Kidney glomerular epithelial cell (primary cell): ENCODE data around the gene COL8A1.

Experiments
- DNase-seq: peaks from one replicate; lab custom pipeline; 2025; lab: John Stamatoyannopoulos, UW

COL8A1 gene

DNA sequence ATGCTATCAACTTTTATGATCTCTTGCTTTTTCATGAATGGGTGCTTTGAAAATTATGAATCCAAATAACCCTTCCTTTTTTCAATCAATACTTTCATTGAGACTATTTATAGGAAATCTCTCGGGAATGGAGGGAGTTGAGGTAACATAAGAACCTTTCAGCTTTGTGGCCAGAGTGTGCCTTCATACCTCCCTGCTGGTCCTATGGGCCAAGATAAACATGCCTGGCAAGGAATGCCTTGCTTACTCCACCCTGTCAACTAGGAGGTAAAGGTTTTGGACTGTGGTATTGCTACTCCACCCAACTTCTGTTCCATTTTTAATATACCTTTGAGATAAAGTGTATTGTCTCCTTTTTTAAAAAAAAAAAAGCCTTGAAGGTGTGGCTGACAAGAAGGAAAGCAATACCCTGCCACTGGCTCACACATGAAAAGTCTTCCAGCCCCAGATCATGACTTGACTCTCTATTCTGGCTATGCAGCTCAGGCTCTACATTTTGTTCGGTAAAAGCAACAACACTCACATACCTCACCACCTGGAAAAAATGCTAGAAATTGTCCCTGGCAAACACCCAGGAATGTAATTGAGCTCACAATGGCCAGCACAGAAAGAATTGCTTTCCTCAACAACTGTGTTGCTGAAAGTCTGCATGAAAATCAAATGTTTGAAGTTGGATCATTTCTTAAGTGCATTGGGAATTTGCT is 35.8 kb downstream of the COL8A1 start:
- DNase-seq: peak; percentile 66

DNA sequence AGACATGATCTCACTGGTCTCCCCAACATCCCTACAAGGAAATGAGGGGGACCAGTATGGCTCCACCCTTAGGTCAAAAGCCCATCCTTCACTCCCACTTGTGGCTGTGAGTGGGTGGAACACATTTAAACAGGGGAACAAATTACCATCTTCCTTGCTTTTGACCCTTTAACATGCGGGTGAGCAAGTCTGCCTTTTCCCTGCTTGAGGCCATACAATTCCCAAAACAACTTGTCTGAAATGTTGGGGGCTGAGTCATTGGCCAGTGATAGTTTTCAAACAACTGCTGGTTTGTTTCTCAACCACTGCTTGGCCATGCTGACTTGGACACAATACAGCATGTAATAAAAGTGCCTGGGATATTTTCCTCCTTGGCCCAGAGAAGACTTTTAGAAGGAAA is 39.6 kb downstream of the COL8A1 start:
- DNase-seq: no peak

DNA sequence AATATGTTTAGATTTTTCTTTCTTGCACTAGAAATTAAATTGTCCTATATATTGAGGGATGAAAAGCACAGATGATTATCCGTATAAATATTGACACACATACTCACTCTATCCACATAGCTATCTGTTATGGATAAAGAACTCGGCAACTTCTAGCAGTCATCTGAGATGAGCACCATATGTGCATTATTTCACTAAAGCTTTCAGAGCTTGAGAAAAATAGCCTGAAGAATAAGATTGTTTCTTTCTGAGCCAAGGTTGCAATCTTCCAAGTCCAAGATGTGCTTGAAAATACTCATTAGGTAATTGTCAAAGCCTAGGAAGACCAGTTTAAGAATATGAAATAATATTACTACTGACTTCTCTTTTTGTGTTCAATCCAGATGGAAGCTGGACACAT is 40.5 kb downstream of the COL8A1 start:
- no peak for DNase-seq

DNA sequence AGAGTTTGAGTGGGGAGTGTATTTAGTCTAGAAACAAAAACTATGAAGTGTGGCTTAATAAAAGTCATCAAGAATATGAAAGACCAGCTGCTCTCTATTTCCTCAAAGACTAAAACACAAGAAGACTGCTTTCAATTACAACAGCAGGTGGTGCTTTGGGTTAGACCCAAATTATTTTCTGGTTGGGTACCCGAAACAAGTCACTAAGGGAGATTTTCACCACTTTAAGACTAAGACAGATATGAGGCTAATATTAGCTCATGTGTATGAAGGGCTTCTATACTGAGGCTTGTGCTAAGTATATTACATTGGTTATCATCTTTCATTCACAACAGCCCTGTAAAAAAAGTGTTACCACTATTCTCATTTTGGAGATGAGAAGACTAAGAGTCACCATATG is 43.1 kb downstream of the COL8A1 start:
- no peak for DNase-seq

DNA sequence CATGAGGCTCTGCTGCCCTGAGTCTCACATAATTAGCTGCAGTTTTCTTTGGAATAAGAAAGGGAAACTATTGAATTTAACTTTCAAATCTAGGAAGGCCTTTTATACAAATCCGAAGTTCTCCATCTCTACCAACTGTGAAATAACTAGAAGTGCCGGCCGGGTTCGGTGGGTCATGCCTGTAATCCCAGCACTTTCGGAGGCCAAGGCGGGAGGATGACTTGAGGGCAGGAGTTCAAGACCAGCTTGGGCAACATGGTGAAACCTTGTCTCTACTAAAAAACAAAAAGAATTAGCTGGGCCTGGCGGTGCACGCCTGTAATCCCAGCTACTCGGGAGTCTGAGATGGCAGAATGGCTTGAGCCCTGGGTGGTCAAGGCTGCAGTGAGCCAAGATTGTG is 43.6 kb downstream of the COL8A1 start:
- DNase-seq: no peak

DNA sequence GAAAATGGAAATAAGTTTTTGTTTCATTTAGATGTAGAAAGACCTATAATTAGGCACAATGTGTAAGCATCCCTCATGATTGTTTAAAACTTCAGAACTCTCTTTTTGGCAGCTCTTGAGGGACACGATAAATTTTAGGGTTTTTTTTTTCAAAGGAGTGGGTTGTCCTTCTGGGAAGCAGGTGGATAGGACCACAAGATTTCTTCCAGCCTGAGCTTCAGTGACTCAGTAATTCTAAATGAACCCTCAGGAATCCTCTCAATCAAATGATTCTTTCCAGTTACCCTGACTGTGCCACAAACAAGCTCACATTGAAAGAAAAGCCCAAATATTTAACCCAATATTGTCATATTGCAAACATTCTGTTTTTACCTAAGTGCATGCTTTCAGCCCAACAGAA is 45.1 kb downstream of the COL8A1 start:
- DNase-seq: no peak

DNA sequence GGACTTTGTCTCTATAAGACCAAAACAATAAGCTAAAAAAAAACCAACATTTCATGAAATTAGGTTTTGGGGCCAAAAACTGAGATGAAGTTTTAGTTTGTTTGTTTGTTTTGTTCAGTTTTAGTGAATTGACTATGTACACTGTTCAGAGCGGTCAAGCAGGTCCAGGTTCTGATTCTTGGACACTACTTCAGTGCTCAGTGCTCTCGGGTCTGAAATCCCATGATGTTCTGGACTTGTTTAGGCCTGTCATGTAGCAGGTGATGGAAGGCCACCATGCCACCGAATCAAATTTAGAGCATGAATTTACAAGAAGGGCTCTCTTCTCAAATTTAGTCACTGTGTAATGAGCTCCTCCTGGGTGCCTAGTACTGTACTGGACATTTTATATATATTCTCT is 45.5 kb downstream of the COL8A1 start:
- no peak for DNase-seq

DNA sequence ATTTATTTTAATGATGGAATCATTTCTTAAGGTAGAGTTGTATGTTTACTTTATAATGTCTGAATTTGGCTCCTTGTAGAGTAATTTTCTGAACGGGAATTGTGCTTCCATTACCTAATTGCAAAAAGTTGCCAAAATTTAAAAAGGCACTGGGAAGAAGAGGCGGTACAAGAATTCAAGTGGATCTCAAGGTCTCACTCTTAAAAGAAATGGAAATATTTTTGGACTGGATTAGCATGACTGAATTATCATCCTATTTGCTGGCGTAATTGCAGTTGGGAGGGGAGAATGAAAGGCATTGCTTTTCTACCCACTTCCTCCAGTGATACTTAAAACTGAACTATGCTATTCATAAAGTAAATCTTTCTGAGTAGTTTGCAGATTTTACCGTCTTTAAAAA is 46.2 kb downstream of the COL8A1 start:
- no peak for DNase-seq

DNA sequence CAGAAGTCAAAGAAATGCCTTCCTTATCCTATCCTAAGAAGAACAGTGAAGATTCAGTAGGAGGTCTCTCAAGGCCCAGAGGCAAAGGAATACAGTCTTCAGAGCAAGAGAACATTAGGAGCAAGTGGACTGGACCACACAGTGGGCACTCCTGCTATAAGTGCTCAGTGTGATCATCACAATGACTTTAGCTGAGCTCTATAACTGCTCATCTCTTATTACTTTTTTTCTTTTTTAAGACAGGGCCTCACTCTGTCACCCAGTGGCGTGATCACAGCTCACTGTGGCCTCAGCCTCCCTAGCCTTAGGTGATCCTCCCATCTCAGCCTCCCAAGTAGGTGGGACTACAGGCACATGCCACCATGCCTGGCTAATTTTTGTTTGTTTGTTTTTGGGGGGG is 48.1 kb downstream of the COL8A1 start:
- no peak for DNase-seq

DNA sequence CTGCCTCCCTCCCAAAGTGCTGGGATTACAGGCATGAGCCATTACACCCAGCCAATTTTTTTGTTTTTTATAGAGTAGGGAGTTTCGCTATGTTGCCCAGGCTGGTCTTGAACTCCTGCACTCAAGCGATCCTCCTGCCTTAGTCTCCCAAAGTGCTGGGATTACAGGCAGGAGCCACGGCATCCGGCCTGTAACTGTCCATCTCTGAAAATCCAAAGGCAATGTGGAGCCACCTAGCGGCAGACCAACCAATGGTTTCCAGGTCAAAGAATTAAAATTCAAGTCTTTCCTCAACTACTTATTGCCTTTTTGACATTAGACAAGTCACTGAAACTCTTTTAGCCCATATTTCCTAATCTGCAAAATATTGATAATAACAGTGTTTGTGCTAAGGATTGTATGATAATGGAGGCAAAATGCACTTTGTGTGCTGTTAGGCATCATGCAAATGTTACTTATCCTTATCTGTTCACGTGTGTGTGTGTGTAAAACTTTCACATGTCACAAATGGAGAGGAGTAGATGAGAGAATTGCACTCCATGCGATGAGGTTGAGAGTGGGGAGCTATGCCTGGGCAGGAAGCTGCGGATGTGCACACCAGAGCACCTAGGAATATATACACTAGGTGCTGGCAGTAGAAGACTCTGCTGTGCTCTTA is 48.7 kb downstream of the COL8A1 start:
- peak; percentile 46 for DNase-seq

DNA sequence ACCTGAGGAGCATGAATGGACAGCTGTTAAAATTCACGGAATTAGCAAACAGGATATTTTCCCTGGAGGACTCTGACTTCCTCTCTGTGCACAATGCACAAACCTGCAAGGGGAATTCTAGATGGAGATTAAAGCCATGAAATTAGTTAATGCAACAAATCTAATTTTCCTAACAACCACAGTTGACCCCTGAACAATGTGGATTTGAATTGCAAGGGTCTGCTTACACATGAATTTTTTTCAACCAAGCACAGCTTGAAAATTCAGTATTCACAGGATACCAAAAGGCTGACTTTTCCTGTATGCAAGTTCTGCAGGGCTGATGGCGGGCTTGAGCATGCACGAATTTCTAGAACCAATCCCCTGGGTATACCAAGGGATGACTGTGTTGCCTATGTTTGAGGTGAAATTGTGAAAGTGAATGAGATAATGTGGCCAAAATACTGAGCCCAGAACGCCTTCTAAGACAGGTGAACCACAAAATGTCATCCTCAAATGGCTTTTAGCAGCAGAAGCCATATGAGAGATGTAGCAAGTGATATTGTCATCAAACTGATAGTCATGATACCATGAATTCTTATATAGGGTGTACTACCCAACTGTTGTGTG is 52.5 kb downstream of the COL8A1 start:
- no peak for DNase-seq

DNA sequence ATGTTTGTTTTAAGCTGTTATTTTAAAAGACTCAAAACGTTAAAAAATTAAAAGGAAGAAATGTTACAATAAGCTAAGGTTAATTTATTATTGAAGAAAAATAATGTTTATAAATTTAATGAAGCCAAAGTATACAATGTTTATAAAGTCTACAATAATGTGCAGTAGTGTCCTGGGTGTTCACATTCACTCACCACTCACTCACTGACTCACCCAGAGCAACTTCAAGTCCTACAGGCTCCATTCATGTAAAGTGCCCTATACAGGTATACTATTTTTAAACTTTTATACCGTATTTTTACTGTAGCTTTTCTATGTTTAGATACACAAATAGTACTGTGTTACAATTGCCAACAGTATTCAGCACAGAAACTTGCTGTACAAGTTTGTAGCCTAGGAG is 55.2 kb downstream of the COL8A1 start:
- no peak for DNase-seq

DNA sequence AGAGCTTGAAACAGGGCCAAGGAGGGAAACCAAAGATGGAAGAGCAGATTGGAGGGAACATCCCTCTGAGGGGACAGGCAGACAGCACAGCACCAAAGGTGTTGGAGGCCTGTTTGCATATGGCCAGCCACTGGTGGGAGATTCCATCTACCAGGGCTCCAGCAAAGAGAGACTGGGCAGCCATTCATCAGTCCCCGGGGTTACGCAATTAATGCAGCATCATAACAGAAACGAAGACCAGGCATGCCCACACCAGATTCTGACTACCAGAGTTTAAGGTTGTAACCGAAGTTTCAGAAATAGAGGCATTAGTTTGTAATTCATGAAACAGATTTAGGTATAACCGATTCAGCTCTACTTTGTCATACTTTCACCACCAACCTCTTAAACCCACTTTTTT is 58.1 kb downstream of the COL8A1 start:
- no peak for DNase-seq

DNA sequence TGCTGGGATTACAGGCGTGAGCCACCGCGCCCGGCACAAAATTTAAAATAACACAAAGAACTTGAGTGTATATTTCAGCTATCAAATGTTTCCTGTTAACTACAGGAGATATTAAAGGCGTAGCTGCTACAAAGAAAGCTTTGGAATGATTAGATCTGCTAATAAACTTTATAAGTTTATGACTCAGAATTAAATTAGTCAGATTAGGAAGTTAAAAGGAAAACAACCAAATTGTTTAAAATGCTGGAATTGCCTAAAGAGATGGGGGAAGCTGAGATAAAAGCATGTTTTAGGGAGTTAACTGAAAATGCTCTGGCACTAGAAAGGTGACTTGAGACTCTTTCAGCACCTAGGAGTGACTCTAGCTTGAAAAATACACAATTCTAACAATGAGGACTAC is 58.9 kb downstream of the COL8A1 start:
- no peak for DNase-seq

DNA sequence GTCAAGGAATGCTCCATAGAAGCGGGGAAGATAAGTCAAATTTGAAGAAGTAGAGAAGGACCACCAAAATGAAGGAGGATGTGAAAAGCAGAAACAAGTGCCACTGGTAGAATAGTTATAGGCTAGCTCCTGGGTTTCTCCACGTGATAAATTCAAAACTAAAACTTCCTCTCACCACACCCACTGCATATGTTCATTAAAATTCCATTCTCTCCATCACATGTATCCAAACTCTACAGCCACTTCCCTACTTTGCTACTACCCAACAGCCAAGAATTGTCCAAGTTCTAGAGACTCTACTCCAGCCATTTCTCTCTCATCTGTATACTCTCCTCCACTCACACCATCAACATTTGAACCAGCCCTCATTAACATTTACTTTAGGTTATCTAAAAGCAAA is 60.5 kb downstream of the COL8A1 start:
- no peak for DNase-seq

DNA sequence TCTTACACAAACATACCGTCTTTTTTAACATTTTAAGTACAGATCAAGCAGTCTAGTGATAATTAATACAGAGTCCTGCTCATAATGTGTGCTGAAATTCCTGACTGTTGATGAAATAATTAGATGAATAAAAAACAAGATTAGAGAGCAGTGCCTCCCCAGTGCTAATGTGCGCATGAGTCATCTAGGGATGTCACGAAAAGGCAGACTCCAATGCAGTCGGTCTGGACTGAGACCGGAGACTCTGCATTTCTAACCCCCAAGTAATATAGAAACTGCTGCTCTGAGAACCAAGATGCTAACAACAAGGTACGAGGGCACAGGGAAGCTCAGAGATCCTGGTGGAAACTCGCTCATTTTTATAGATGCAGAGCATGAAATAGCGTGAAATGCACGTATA is 61.4 kb downstream of the COL8A1 start:
- peak; percentile 89 for DNase-seq

DNA sequence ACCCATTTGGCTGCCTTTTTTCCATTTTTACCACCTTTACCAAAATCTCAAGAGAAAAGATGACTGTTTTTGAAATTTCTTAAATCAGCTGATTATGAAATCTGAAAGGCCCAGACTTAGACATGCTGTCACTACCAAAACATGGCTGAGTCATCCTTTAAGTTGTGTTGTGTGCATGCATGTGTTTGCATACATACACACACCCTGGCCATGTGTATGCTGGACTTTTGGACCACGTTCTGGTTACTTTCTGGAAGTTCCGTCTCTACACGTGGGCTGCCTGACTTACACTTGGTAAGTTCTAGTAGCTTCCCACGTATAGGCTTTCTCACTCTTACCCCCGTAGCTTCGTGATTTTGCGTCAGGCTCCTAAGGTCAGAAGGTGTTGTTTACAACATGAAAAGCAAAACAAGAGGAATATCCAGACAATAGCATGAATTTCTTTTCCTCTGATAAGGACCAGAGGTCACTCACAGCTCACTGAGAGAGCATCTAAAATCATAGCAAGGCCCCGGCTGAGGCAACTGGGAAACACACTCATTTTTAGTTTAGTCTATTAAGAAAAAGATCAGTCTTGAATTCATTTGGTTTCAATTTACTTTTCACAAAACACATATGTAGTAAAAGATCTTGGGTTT is 62.4 kb downstream of the COL8A1 start:
- DNase-seq: no peak

DNA sequence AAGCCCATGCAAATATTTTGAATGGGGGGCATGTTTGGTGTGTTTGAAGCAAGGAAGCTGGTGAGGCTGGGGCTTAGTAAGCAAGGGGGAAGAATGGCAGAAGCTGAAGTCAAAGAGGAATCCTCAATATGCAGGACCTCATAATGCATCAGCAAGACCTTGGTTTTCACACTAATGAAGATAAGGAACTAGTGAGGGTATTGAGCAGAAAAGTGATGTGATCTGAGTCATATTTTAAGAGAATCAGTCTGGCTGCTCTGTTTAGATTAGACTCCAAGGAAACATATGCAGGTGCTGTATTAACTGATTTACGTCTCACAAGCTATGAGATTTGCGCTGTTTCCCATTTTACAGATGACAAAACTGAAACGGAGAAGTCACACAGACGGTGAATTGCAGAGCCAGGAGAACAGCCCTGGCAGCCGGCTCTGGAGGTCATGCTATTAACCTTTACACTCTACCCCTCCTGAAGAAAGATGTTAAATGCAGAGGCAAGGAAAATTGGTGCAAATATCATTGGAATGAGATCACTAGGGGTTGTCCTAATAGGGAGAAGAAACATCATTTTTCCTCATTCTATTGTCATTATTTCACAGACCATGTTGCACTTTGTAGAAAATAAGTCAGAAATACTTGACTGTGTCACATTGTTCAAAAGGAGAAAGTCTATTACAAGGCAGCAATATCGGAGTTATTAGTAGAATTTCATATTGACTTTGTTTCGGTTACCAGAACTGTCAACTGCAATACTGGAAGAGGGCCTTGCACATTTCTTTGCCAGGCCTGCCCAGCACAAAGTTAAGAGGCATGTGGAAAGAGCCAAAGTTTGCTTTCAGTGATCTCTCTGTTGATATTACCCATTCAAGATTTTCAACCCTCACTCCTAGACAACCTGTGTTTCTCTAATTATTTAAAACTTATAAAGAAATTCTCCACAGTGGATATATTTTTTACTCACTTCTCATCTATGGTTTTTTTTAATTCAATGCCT is 64.9 kb downstream of the COL8A1 start:
- no peak for DNase-seq

DNA sequence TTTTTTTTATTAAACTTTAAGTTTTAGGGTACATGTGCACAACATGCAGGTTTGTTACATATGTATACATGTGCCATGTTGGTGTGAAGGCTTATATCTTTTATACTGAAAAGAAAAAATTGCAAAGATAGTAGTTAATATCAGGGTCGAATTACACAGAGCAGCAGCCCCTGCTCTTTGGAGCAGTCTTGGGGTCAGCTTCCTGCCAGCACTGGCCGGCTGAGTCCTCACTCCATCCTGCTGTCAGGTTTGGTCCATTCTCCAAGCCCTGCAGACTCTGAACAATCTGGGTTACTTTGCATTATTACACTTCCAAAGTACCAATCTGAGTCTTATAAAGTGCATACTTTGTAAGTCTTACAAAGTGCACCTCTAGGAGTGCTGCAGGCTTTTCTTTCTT is 66.0 kb downstream of the COL8A1 start:
- DNase-seq: no peak

DNA sequence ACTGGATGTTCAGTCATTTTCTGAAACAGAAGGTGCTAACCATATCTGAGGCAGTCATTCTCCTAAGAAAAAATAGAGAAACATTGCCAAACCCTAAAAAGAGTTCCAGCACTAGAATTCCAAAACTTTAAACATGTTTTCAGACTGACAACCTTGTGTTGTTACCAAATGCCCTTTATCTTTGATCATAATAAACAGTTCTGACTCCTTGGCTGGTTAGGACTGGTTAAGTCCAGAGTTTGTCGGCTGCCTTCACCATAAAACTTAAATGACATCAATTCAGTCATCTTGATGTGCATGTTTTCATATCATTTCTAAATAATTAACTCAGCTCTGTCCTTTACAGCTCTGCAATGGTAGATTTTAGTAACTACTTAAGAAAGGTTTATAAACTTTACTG is 68.0 kb downstream of the COL8A1 start:
- no peak for DNase-seq

DNA sequence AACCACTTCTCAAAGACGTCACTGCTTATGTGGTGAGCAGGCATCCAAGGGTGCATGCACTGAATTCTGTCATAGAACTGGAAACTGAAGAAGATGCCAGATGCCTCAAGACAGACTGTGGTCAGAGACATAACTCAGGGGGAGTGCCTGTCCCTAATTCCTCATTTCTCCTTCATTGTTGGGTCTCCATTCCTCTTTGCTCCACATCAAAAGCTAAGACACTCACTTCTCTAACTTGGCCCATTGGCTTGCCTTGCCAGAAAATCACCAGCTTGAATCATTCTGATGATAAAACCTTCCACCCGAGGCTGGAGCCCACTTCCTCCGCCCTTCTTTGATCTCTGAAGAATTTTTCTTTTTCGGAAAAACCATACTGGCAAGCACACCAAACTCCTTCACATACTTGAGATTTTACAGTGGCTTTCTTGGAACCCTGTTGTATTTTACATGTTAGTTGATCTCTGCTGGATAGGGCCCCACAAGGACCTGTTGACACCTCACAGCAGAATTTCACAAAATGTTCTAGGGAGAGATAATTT is 69.9 kb downstream of the COL8A1 start:
- DNase-seq: no peak

DNA sequence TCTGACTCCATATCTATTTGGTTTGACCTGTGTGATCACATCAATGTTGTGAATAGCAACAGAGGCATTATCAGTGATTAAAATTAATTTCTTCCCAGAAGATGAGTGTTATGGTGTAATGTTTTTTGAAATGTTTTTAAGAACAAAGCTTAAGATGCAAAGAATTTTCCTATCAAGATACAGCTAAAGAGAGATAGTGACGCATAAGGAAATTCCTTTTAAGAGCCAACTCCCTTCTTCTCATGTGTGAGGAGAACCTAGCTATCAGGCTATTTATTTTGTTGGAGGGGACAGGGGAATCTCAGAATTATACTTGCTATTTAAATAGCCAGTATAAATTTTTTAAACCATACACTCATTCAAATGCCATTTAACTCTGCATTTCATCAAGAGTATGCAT is 71.3 kb downstream of the COL8A1 start:
- DNase-seq: no peak
